B cell (primary cell): ENCODE measurements around the gene GPBP1. TPM values are rescaled to one million over a fixed set of nuclear protein-coding genes. Genes with fewer than 3 reads are reported as not detected.

Experiments used
- ATAC-seq: fragments of 200-7000 bp; cut with Tn5 transposase; one replicate; pipeline ENCODE4 v1.10.0; 2021; ENCODE audit warnings: low read depth, mild to moderate bottlenecking, moderate number of reproducible peaks, moderate library complexity
- CTCF ChIA-PET: fragments of 350-600 bp; sonication (Branson Sonifier 250); formaldehyde crosslinking; loops from one replicate; lab custom pipeline; 2021; ENCODE audit warnings: antibody characterized with exemption, inconsistent platforms; lab: Charles Lee
- POLR2A ChIA-PET: fragments of 350-600 bp; sonication (Branson Sonifier 250); formaldehyde crosslinking; loops from one replicate; lab custom pipeline; 2021; ENCODE audit warnings: antibody characterized with exemption; lab: Charles Lee
- DNase-seq: peaks from one replicate; pipeline ENCODE4 v3.0.0; 2013
- H2AFZ ChIP-seq: 2 replicates; pipeline ENCODE4 v1.6.1; 2012; ENCODE audit warnings: mild to moderate bottlenecking, low read depth, low read length; ENCODE audit not compliant: insufficient read depth, poor library complexity, severe bottlenecking
- H3K27ac ChIP-seq, 2 donors: 1 replicate in 1 of 2; 2 replicates in 1 of 2; pipeline ENCODE4 v1.5.1; 2012 to 2013; ENCODE audit warnings: low read length in 2 of 2, mild to moderate bottlenecking in 2 of 2, moderate library complexity in 1 of 2
- H3K27me3 ChIP-seq, 4 experiments: fragments of 200-600 bp in 1 of 4; sonication (generic) in 1 of 4; replicated peaks in 1 of 4; 1 replicate in 2 of 4; 2 replicates in 2 of 4; pipeline versions ENCODE4 v1.6.1 to v1.7.0; 2013 to 2016; ENCODE audit warnings: low read length in 3 of 4, mild to moderate bottlenecking in 2 of 4, mixed read lengths in 1 of 4, moderate library complexity in 1 of 4; ENCODE audit not compliant: insufficient read depth in 4 of 4, control insufficient read depth in 3 of 4; ENCODE audit errors: control extremely low read depth in 1 of 4
- H3K36me3 ChIP-seq, 2 experiments: replicated peaks in 1 of 2; 1 replicate in 1 of 2; 2 replicates in 1 of 2; pipeline versions ENCODE4 v1.6.1 to v1.7.1; 2013; ENCODE audit warnings: low read length in 1 of 2; ENCODE audit not compliant: insufficient read depth in 2 of 2, control insufficient read depth in 1 of 2; ENCODE audit errors: control extremely low read depth in 1 of 2, extremely low read depth in 1 of 2
- H3K4me1 ChIP-seq, 2 donors: fragments of 200-600 bp in 1 of 2; sonication (generic) in 1 of 2; 1 replicate in 1 of 2; 2 replicates in 1 of 2; pipeline versions ENCODE4 v1.5.1 to v1.6.1; 2013 to 2017; ENCODE audit warnings: low read length in 2 of 2; ENCODE audit not compliant: control insufficient read depth in 2 of 2, insufficient read depth in 2 of 2
- H3K4me2 ChIP-seq: replicated peaks from 2 replicates; pipeline ENCODE3; 2012; ENCODE audit warnings: mild to moderate bottlenecking, low read depth, low read length; ENCODE audit not compliant: poor library complexity, severe bottlenecking
- H3K4me3 ChIP-seq, 5 experiments: fragments of 200-600 bp in 1 of 5; sonication (generic) in 1 of 5; 1 replicate in 3 of 5; 2 replicates in 2 of 5; pipeline versions ENCODE4 v1.5.1 to v1.7.0; 2011 to 2016; ENCODE audit warnings: low read length in 4 of 5, mild to moderate bottlenecking in 4 of 5, low read depth in 2 of 5, control low read depth in 1 of 5, moderate library complexity in 1 of 5; ENCODE audit not compliant: insufficient read depth in 1 of 5; ENCODE audit errors: control extremely low read depth in 1 of 5, extremely low read depth in 1 of 5
- H3K79me2 ChIP-seq: fragments of 200-600 bp; sonication (generic); one replicate; pipeline ENCODE4 v1.6.0; 2016; ENCODE audit warnings: low read length; ENCODE audit not compliant: control insufficient read depth, insufficient read depth
- H3K9ac ChIP-seq: fragments of 200-600 bp; sonication (generic); 2 replicates; pipeline ENCODE4 v1.6.1; 2017; ENCODE audit warnings: mild to moderate bottlenecking, low read length, moderate library complexity
- H3K9me3 ChIP-seq, 3 donors: one replicate each; pipeline versions ENCODE4 v1.6.1 to v1.7.1; 2013; ENCODE audit warnings: low read length in 2 of 3; ENCODE audit not compliant: control insufficient read depth in 2 of 3, insufficient read depth in 1 of 3; ENCODE audit errors: control extremely low read depth in 1 of 3
- H4K20me1 ChIP-seq: 2 replicates; pipeline ENCODE4 v1.6.0; 2012; ENCODE audit warnings: mild to moderate bottlenecking, low read length; ENCODE audit not compliant: insufficient read depth, control insufficient read depth, poor library complexity, severe bottlenecking
- H3K27ac Mint-ChIP-seq: one replicate; pipeline ENCODE4 v1.8.0; 2021; ENCODE audit warnings: mixed read lengths
- H3K27me3 Mint-ChIP-seq: one replicate; pipeline ENCODE4 v1.8.0; 2021; ENCODE audit warnings: mixed read lengths
- H3K4me1 Mint-ChIP-seq: one replicate; pipeline ENCODE4 v1.8.0; 2021; ENCODE audit warnings: mixed read lengths
- H3K4me3 Mint-ChIP-seq: one replicate; pipeline ENCODE4 v1.8.0; 2021; ENCODE audit warnings: mixed read lengths
- H3K9me3 Mint-ChIP-seq: one replicate; pipeline ENCODE4 v1.8.0; 2022; ENCODE audit warnings: mixed read lengths; ENCODE audit not compliant: insufficient read depth
- CTCF ChIP-seq: fragments of 200-600 bp; IDR thresholded peaks from one replicate; pipeline ENCODE4 v1.8.0; 2022; ENCODE audit warnings: antibody characterized with exemption, mild to moderate bottlenecking
- EZH2 ChIP-seq: IDR thresholded peaks from 2 replicates; pipeline ENCODE4 v1.6.1; 2012; ENCODE audit warnings: borderline replicate concordance, low read depth, mild to moderate bottlenecking, moderate library complexity, low read length; ENCODE audit not compliant: insufficient read depth, poor library complexity, severe bottlenecking
- WGBS: methylation state at CpG from one replicate; pipeline ENCODE4 v1.1.5; 2013; ENCODE audit warnings: missing lambda C conversion rate; ENCODE audit not compliant: insufficient coverage; 5-methylcytosine and 5-hydroxymethylcytosine counted together
- intact Hi-C: fragments of 100-400 bp; cut with micrococcal nuclease; formaldehyde crosslinking; loops from one replicate; pipeline ENCODE4 v1.10.0; 2022
- polyA plus RNA-seq: library from polyadenylated mRNA; depleted of rRNA; stranded (reverse); fragments of >200 nt; gene quantifications from 2 replicates; pipeline ENCODE4 v1.2.3, GENCODE V29; 2012
- total RNA-seq, 2 donors: library from RNA; stranded (reverse); fragments of 120-200 nt in 1 of 2; gene quantifications; 1 replicate in 1 of 2; 2 replicates in 1 of 2; pipeline versions ENCODE4 v1.2.3 to v1.2.4, GENCODE V29; 2013 to 2022

Gene GPBP1
- total and polyA plus RNA-seq, 2 donors (not counting 1 experiment from before 2014, with no cell fraction given), result 30.9 to 152 TPM

- 78% methylated on average over 1 of the region's 5 CpGs for WGBS
- H2AFZ ChIP-seq, result no peak overlapping the region
- Mint-ChIP-seq H3K27me3 (peaks cover 6% of the 10 kb centered on the region), H3K27ac (no peak overlapping the region), H3K9me3 (no peaks in the 10 kb centered on the region), H3K4me1 (no peaks in the 10 kb centered on the region), H3K4me3 (no peak overlapping the region)
- H3K9ac ChIP-seq, result no peak overlapping the region
- H3K9me3 ChIP-seq, result no peaks in the 10 kb centered on the region
- no peaks in the 10 kb centered on the region for H3K27me3 ChIP-seq
- POLR2A ChIA-PET, result no interaction called here
- DNase-seq (no peak), ATAC-seq (no peak)
- intact Hi-C loops, result no loop called here
- TF ChIP-seq CTCF (no peak), EZH2 (no peak)
- no peaks in the 10 kb centered on the region for H3K36me3 ChIP-seq
- no peaks in the 10 kb centered on the region for H3K4me1 ChIP-seq
- CTCF ChIA-PET, result interaction anchor here (0.9 kb wide), 1 partner anchor 1004 kb away, joined by 3 read pairs; no protein-coding TSS in a partner anchor
- no peak overlapping the region for H3K27ac ChIP-seq
- H4K20me1 ChIP-seq, result no peaks in the 10 kb centered on the region
- no peak overlapping the region for H3K4me3 ChIP-seq
- no peaks in the 10 kb centered on the region for H3K79me2 ChIP-seq
- H3K4me2 ChIP-seq, result no peak overlapping the region
Measured at GRCh38 chr5:57276353-57276752, 102.5 kb downstream of the GPBP1 start.

GRCh38 chr5:57277085-57277484, 103.2 kb downstream of the GPBP1 start:
- H3K9me3 Mint-ChIP-seq, result no peaks in the 10 kb centered on the region
- intact Hi-C loops, result no loop called here
- peaks cover 6% of the 10 kb centered on the region for H3K27me3 Mint-ChIP-seq
- WGBS, result no CpG with 5 or more reads among the region's 1 CpG
- no peak for TF ChIP-seq EZH2
- no peak for TF ChIP-seq CTCF
- Histone ChIP-seq H3K27ac (no peak overlapping the region), H3K4me1 (no peaks in the 10 kb centered on the region), H3K9ac (no peak overlapping the region), H3K9me3 (peaks cover 0 to 1% (median 0%) of the 10 kb centered on the region in 3 donors), H3K27me3 (no peaks in the 10 kb centered on the region), H3K4me2 (no peak overlapping the region), H3K4me3 (no peak overlapping the region), H3K36me3 (no peaks in the 10 kb centered on the region), H4K20me1 (no peaks in the 10 kb centered on the region), H2AFZ (no peak overlapping the region), H3K79me2 (no peaks in the 10 kb centered on the region)
- ATAC-seq (no peak), DNase-seq (no peak)
- no peak overlapping the region for H3K4me3 Mint-ChIP-seq
- no peaks in the 10 kb centered on the region for H3K4me1 Mint-ChIP-seq
- ChIA-PET CTCF (interaction anchor here (0.9 to 1.2 kb wide), 2 partner anchors 377 to 380 kb away, joined by 3 read pairs; no protein-coding TSS in a partner anchor), POLR2A (no interaction called here)
- no peak overlapping the region for H3K27ac Mint-ChIP-seq
